Activated T-cell treated with anti-CD3 and anti-CD28 coated beads, Interleukin-2, amount 50 U/mL, for 1 hour (primary cell): ENCODE data around the gene JDP2.
"Not testable (repeated sequence)": the region's sequence is repeated elsewhere in the genome, so short reads cannot be mapped to it uniquely, and the experiment has no call there.

Experiments
- DNase-seq: peaks from one replicate; pipeline ENCODE4 v3.0.0-alpha.2; 2020

Gene JDP2

GRCh38 chr14:75427482-75428229, at the start of gene JDP2:
Gene JDP2, plus strand, starts transcription at chr14:75428022. Its CDS starts 9,899 bp downstream, at chr14:75437921.
- peak; percentile 63 for DNase-seq

GRCh38 chr14:75379246-75379929, 48.4 kb upstream of the JDP2 start:
- no peak for DNase-seq

GRCh38 chr14:75379930-75380270, 47.9 kb upstream of the JDP2 start:
- no peak for DNase-seq

- no peak for DNase-seq
Observed at GRCh38 chr14:75380656-75381055, 47.2 kb upstream of the JDP2 start.

- no peak for DNase-seq
Observed at GRCh38 chr14:75381642-75382041, 46.2 kb upstream of the JDP2 start.

GRCh38 chr14:75383219-75383618, 44.6 kb upstream of the JDP2 start:
- not testable (repeated sequence) for DNase-seq

- no peak for DNase-seq
Observed at GRCh38 chr14:75383721-75384120, 44.1 kb upstream of the JDP2 start.

GRCh38 chr14:75389679-75390078, 38.1 kb upstream of the JDP2 start:
- no peak for DNase-seq

GRCh38 chr14:75390183-75390582, 37.6 kb upstream of the JDP2 start:
- no peak for DNase-seq

- no peak for DNase-seq
Observed at GRCh38 chr14:75391953-75392352, 35.9 kb upstream of the JDP2 start.

- no peak for DNase-seq
Observed at GRCh38 chr14:75392686-75393641, 34.9 kb upstream of the JDP2 start.

GRCh38 chr14:75393794-75394193, 34.0 kb upstream of the JDP2 start:
- no peak for DNase-seq

- DNase-seq: no peak
Observed at GRCh38 chr14:75395862-75396261, 32.0 kb upstream of the JDP2 start.

- DNase-seq: no peak
Observed at GRCh38 chr14:75399321-75399720, 28.5 kb upstream of the JDP2 start.

- DNase-seq: no peak
Observed at GRCh38 chr14:75399843-75400775, 27.7 kb upstream of the JDP2 start.

- DNase-seq: no peak
Observed at GRCh38 chr14:75401361-75401760, 26.5 kb upstream of the JDP2 start.

- DNase-seq: no peak
Observed at GRCh38 chr14:75402867-75403413, 24.9 kb upstream of the JDP2 start.

- DNase-seq: no peak
Observed at GRCh38 chr14:75404847-75405246, 23.0 kb upstream of the JDP2 start.

- DNase-seq: no peak
Observed at GRCh38 chr14:75406102-75406501, 21.7 kb upstream of the JDP2 start.

- DNase-seq: no peak
Observed at GRCh38 chr14:75406856-75407255, 21.0 kb upstream of the JDP2 start.

GRCh38 chr14:75409316-75410205, 18.3 kb upstream of the JDP2 start:
- no peak for DNase-seq
